Esophagus squamous epithelium (tissue), 5 donors: Measurements from ENCODE around the gene JUN. TPM values are rescaled to one million over a fixed set of nuclear protein-coding genes. Genes with fewer than 3 reads are reported as not detected.

Experiments used
- DNase-seq: peaks from one replicate; lab custom pipeline; 2025; lab: John Stamatoyannopoulos, UW
- H3K27ac ChIP-seq, 4 donors: fragments of 200-600 bp; sonication (generic); one replicate each; pipeline ENCODE4 v1.5.1; 2016 to 2019; ENCODE audit warnings: mild to moderate bottlenecking in 1 of 4
- H3K27me3 ChIP-seq, 4 donors: fragments of 200-600 bp; sonication (generic); 1 replicate in 3 of 4; 2 replicates in 1 of 4; pipeline versions ENCODE4 v1.5.1 to v1.6.0; 2017 to 2021; ENCODE audit warnings: antibody characterized with exemption in 1 of 4
- H3K36me3 ChIP-seq, 3 donors: fragments of 200-600 bp; sonication (generic); one replicate each; pipeline ENCODE4 v1.5.1; 2016 to 2019
- H3K4me1 ChIP-seq, 3 donors: fragments of 200-600 bp; sonication (generic); one replicate each; pipeline ENCODE4 v1.5.1; 2017 to 2019
- H3K4me3 ChIP-seq, 4 donors: fragments of 200-600 bp; sonication (generic); 1 replicate in 3 of 4; 2 replicates in 1 of 4; pipeline ENCODE4 v1.5.1; 2016 to 2019; ENCODE audit warnings: mild to moderate bottlenecking in 2 of 4, moderate library complexity in 1 of 4
- H3K9me3 ChIP-seq, 3 donors: fragments of 200-600 bp; sonication (generic); one replicate each; pipeline ENCODE4 v1.5.1; 2016 to 2019
- CTCF ChIP-seq, 6 experiments: fragments of 450-650 bp in 4 of 6; fragments of 200-600 bp in 2 of 6; sonication (generic) in 2 of 6; IDR thresholded peaks; one replicate each; pipeline ENCODE4 v1.5.1; 2016 to 2019; ENCODE audit warnings: antibody characterized with exemption in 6 of 6, mild to moderate bottlenecking in 4 of 6, moderate library complexity in 4 of 6
- POLR2A ChIP-seq, 4 donors: fragments of 450-650 bp; IDR thresholded peaks; one replicate each; pipeline ENCODE4 v1.6.1; 2017; ENCODE audit warnings: antibody characterized with exemption in 4 of 4, mild to moderate bottlenecking in 4 of 4, moderate library complexity in 3 of 4
- WGBS, 2 donors: methylation state at CpG; one replicate each; pipeline ENCODE4 v1.1.5; 2018; 5-methylcytosine and 5-hydroxymethylcytosine counted together
- intact Hi-C: fragments of 100-400 bp; cut with DNase I; formaldehyde crosslinking; loops from one replicate; pipeline ENCODE4 v1.15.0; 2022
- total RNA-seq, 4 donors: library from RNA; depleted of rRNA; stranded (reverse); fragments of >200 nt; gene quantifications; one replicate each; pipeline ENCODE4 v1.1.0, GENCODE V29; 2016
- donor health status: DM: yes; HTN: yes; CAD: no.

The JUN gene
- total RNA-seq, 4 donors from 2014 or later = 48.5 to 128 (median 66.1) TPM

- 76 to 92% methylated on average over 2 of the region's 2 CpGs for WGBS, 2 donors
- Histone ChIP-seq H3K4me1 (peaks cover 0 to 43% (median 17%) of the 10 kb centered on the region in 3 donors), H3K36me3 (no peaks in the 10 kb centered on the region), H3K27me3 (no peaks in the 10 kb centered on the region), H3K4me3 (no peak overlapping the region), H3K9me3 (no peaks in the 10 kb centered on the region), H3K27ac (no peak overlapping the region)
- DNase-seq = no peak
- intact Hi-C loops = no loop called here
- no peak for TF ChIP-seq POLR2A (IDR thresholded peaks at IDR 0.05)
- no peak for TF ChIP-seq CTCF (IDR thresholded peaks at IDR 0.05)
These were observed 18.4 kb downstream of the JUN start for GRCh38 chr1:58765441-58765840.

DNA sequence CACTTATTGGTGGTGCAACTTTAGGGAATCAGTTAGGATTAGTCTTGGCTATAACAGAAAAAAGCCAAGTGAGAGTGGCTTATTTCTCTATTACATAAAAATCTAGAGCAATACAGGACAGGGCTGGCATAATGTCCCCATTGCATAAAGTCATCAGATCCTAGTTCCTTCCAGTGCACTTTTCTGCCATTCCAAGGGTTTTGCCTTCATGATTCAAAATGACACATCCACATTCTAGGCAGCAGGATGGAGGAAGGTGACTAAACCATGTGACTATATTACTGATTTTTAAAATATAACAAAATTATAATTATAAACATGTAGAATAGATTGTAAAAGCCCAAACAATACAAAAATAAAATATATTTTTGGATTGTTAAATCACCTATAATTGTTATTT is 18.8 kb downstream of the JUN start:
- Histone ChIP-seq H3K27me3 (no peaks in the 10 kb centered on the region), H3K4me1 (peaks cover 0 to 40% (median 17%) of the 10 kb centered on the region in 3 donors), H3K4me3 (no peak overlapping the region), H3K36me3 (no peaks in the 10 kb centered on the region), H3K9me3 (no peaks in the 10 kb centered on the region), H3K27ac (peak overlapping the region in 2 of 4 donors; percentile 56 to 61)
- intact Hi-C loops = no loop called here
- DNase-seq = no peak
- no peak for TF ChIP-seq POLR2A (IDR thresholded peaks at IDR 0.05)
- no peak for TF ChIP-seq CTCF (IDR thresholded peaks at IDR 0.05)

DNA sequence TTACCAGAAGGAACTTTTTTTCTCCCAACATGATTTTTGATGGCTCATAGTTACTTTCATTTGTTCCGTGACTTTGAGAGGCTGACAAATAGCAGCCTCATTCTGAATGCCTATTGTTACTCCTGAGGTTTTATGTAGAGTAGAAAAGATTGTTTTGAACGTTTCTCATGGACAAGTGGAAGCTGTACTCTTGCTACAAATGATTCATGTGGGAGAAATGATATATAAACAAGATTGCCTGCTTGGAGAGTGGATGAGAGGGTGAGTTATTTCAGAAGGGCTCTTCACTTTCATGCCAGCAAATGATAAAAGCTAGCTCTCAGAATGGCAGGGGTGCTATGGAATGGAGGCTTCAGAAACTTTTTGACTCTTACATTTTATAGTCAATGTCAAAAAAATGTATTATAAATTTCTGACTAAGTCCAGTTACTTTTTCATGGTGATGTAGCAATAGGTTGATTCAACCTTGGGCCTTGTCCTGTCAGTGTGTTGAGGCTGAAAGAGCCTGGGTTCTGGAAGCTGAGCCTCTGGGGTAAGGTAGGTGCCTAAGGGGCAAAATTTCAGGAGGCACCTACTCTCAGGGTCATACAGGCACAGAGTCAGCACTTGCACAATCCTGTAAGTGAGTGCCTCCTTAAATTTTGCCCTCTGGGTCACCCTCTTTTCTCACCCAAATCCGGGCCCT is 19.4 kb downstream of the JUN start:
- Histone ChIP-seq H3K27me3 (no peaks in the 10 kb centered on the region), H3K27ac (peak overlapping the region in 2 of 4 donors; percentile 56 to 61), H3K9me3 (no peaks in the 10 kb centered on the region), H3K4me3 (no peak overlapping the region), H3K4me1 (peaks cover 0 to 34% (median 17%) of the 10 kb centered on the region in 3 donors), H3K36me3 (no peaks in the 10 kb centered on the region)
- no peak for DNase-seq
- intact Hi-C loops = no loop called here
- WGBS, 2 donors = 27 to 39% methylated on average over 3 of the region's 3 CpGs
- TF ChIP-seq POLR2A (IDR thresholded peaks at IDR 0.05) (no peak), CTCF (IDR thresholded peaks at IDR 0.05) (no peak)

DNA sequence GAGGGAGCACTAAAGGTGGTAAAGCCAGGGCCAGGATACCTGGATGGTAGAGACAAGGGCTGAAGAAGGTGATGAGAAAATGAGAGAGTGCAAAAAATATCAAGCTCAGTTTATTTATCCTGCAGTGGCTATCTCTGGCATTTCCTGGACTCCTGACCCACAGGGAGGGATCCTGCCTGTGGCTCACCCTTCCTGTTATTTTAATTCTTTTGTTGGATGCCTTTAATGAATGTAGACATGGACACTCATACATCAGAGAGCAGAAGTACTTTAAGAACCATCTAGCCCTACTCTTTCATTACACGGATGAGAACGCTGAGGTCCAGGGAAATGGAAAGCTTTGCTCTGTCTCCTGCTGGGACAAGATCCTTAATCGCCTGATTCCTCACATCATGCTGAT is 20.6 kb downstream of the JUN start:
- TF ChIP-seq CTCF (IDR thresholded peaks at IDR 0.05) = no peak
- TF ChIP-seq POLR2A (IDR thresholded peaks at IDR 0.05) = no peak
- Histone ChIP-seq H3K27ac (peak overlapping the region in 2 of 4 donors; percentile 14 to 29), H3K36me3 (no peaks in the 10 kb centered on the region), H3K4me1 (peaks cover 0 to 25% (median 17%) of the 10 kb centered on the region in 3 donors), H3K4me3 (no peak overlapping the region), H3K9me3 (no peaks in the 10 kb centered on the region), H3K27me3 (no peaks in the 10 kb centered on the region)
- DNase-seq = no peak
- intact Hi-C loops = no loop called here
- 71 to 91% methylated on average over 3 of the region's 3 CpGs for WGBS, 2 donors

DNA sequence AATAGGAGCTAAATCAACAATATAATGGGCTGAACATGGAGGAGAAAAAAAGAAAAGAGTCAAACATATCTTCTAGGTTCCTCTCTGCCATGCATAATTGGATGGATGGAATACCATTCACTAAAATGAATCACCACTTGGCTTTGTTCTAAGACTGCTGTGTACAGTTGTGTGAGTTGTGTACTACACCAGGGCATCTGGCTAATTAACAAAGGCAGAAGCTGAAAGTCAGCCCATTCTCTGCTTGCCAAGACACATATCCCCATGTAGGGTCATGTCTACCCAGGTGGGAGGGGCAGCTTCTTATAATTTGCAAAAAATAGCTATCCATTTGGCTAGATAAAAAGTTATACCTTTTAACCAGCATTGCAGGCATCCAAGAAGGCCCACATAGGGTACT is 21.0 kb downstream of the JUN start:
- no peak overlapping the region for H3K4me3 ChIP-seq
- TF ChIP-seq CTCF (IDR thresholded peaks at IDR 0.05) (no peak), POLR2A (IDR thresholded peaks at IDR 0.05) (no peak)
- no peak for DNase-seq
- H3K27me3 ChIP-seq = no peaks in the 10 kb centered on the region
- no peaks in the 10 kb centered on the region for H3K36me3 ChIP-seq
- intact Hi-C loops = no loop called here
- H3K4me1 ChIP-seq = peaks cover 0 to 25% (median 17%) of the 10 kb centered on the region in 3 donors
- H3K9me3 ChIP-seq = no peaks in the 10 kb centered on the region
- peak overlapping the region in 2 of 4 donors; percentile 14 to 29 for H3K27ac ChIP-seq
